ENCODE data around the gene STX8.
A peak's percentile ranks its signal among the peaks of the same experiment; 100 is the strongest.

The STX8 gene

GRCh38 chr17:9240659-9241370 is 334.8 kb downstream of the STX8 start:
- 40% methylated on average over 17 of the region's 17 CpGs for WGBS
- H2BK120ac ChIP-seq (ENCODE audit: low read depth, low read length) = peak overlapping the region; percentile 49
- no peak overlapping the region for H3K27ac ChIP-seq (ENCODE audit: low read length, poor library complexity, severe bottlenecking)
- H3K27me3 ChIP-seq (ENCODE audit: control insufficient read depth in 1 of 2, insufficient read depth in 1 of 2, low read length in 2 of 2) = no peaks in the 10 kb centered on the region
- no peak overlapping the region for H2BK5ac ChIP-seq (ENCODE audit: low read depth, low read length, poor library complexity, severe bottlenecking)
- no peaks in the 10 kb centered on the region for H3K9me3 ChIP-seq (ENCODE audit: control insufficient read depth, low read length)
- H2BK12ac ChIP-seq (ENCODE audit: low read length in 2 of 2) = peak overlapping the region; percentile 0 to 71
- no peak overlapping the region for H2AK5ac ChIP-seq (ENCODE audit: low read length, severe bottlenecking)
- H3K18ac ChIP-seq (ENCODE audit: low read depth in 1 of 2, low read length in 2 of 2) = peak overlapping the region; percentile 84 to 89
- peak; percentile 91 for DNase-seq
- H3K4ac ChIP-seq (ENCODE audit: low read depth in 1 of 2, low read length in 2 of 2) = peak overlapping the region; percentile 2 to 50
- H3K9ac ChIP-seq (ENCODE audit: low read length) = peak overlapping the region; percentile 86
- peak overlapping the region; percentile 68 for H3K4me2 ChIP-seq (ENCODE audit: low read length, poor library complexity, severe bottlenecking)
- H3K4me3 ChIP-seq (ENCODE audit: insufficient read depth in 1 of 2, low read depth in 1 of 2, low read length in 2 of 2) = peak overlapping the region in 1 of 2 experiments; percentile 64
- H4K91ac ChIP-seq (ENCODE audit: low read length) = peak overlapping the region; percentile 94
- H3K4me1 ChIP-seq (ENCODE audit: control insufficient read depth, insufficient read depth, low read depth, low read length) = peaks cover 25% of the 10 kb centered on the region
- no peak overlapping the region for H2AFZ ChIP-seq (ENCODE audit: low read depth, low read length)
- peaks cover 0 to 6% of the 10 kb centered on the region in 2 experiments for H3K36me3 ChIP-seq (ENCODE audit: control insufficient read depth in 1 of 2, insufficient read depth in 2 of 2, low read depth in 1 of 2, low read length in 2 of 2)
- peak overlapping the region; percentile 79 for H4K8ac ChIP-seq (ENCODE audit: low read length)
- peak overlapping the region; percentile 52 for H2BK15ac ChIP-seq (ENCODE audit: low read depth, poor library complexity, severe bottlenecking)
- no peaks in the 10 kb centered on the region for H3K79me1 ChIP-seq (replicated peaks; ENCODE audit: low read length, poor library complexity, severe bottlenecking)
- peak overlapping the region in 1 of 2 experiments; percentile 61 for H3K14ac ChIP-seq (ENCODE audit: low read length in 2 of 2)
- no peak overlapping the region for H3K23ac ChIP-seq (ENCODE audit: low read length in 2 of 2)

GRCh38 chr17:9239793-9240658 is 335.6 kb downstream of the STX8 start:
- Histone ChIP-seq H3K36me3 (ENCODE audit: control insufficient read depth in 1 of 2, insufficient read depth in 2 of 2, low read depth in 1 of 2, low read length in 2 of 2) (peaks cover 0 to 6% of the 10 kb centered on the region in 2 experiments), H3K27ac (ENCODE audit: low read length, poor library complexity, severe bottlenecking) (no peak overlapping the region), H2BK5ac (ENCODE audit: low read depth, low read length, poor library complexity, severe bottlenecking) (no peak overlapping the region), H2AFZ (ENCODE audit: low read depth, low read length) (peak overlapping the region; percentile 67), H3K23ac (ENCODE audit: low read length in 2 of 2) (peak overlapping the region in 1 of 2 experiments; percentile 15), H4K91ac (ENCODE audit: low read length) (peak overlapping the region; percentile 94), H3K18ac (ENCODE audit: low read depth in 1 of 2, low read length in 2 of 2) (peak overlapping the region; percentile 84 to 89), H3K9ac (ENCODE audit: low read length) (peak overlapping the region; percentile 86), H2BK120ac (ENCODE audit: low read depth, low read length) (peak overlapping the region; percentile 71), H2BK15ac (ENCODE audit: low read depth, poor library complexity, severe bottlenecking) (peak overlapping the region; percentile 70), H3K4ac (ENCODE audit: low read depth in 1 of 2, low read length in 2 of 2) (peak overlapping the region; percentile 2 to 50), H3K9me3 (ENCODE audit: control insufficient read depth, low read length) (no peaks in the 10 kb centered on the region), H3K27me3 (ENCODE audit: control insufficient read depth in 1 of 2, insufficient read depth in 1 of 2, low read length in 2 of 2) (no peaks in the 10 kb centered on the region), H2BK12ac (ENCODE audit: low read length in 2 of 2) (peak overlapping the region; percentile 0 to 23), H3K79me1 (replicated peaks; ENCODE audit: low read length, poor library complexity, severe bottlenecking) (no peaks in the 10 kb centered on the region), H4K8ac (ENCODE audit: low read length) (peak overlapping the region; percentile 79), H3K4me2 (ENCODE audit: low read length, poor library complexity, severe bottlenecking) (peak overlapping the region; percentile 73), H2AK5ac (ENCODE audit: low read length, severe bottlenecking) (no peak overlapping the region), H3K4me1 (ENCODE audit: control insufficient read depth, insufficient read depth, low read depth, low read length) (peaks cover 25% of the 10 kb centered on the region), H3K4me3 (ENCODE audit: insufficient read depth in 1 of 2, low read depth in 1 of 2, low read length in 2 of 2) (peak overlapping the region; percentile 55 to 66), H3K14ac (ENCODE audit: low read length in 2 of 2) (peak overlapping the region in 1 of 2 experiments; percentile 61)
- WGBS = 2% methylated on average over 27 of the region's 84 CpGs
- DNase-seq = peak; percentile 79

DNA sequence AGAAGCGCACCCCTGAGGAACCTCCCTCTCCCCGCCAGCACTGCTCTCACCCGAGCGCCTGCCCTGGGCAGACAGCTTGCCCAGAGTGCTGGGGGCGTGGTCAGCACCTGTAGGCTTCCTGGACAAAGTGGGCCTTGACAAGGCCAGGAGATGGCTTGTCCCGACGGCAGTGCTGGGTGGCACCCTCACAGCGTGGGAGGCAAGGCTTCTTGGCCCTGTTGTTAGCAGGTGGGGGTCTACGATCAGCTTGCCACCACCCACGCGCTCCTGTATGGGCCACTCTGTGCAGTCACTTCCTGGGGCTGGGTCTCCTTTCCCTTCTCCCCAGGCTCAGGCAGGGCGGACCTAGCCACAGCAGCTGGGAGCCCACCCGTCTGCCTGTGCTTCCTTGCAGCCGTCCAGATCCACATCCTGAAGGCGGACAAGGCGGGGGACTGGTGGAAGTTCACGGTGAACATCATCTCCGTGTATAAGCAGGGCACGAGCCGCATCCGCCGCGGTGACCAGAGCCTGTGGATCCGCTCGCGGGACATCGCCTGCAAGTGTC is 336.3 kb downstream of the STX8 start:
- peak overlapping the region; percentile 67 for H2AFZ ChIP-seq (ENCODE audit: low read depth, low read length)
- H3K79me1 ChIP-seq (replicated peaks; ENCODE audit: low read length, poor library complexity, severe bottlenecking) = no peaks in the 10 kb centered on the region
- no peak overlapping the region for H2BK15ac ChIP-seq (ENCODE audit: low read depth, poor library complexity, severe bottlenecking)
- peaks cover 25% of the 10 kb centered on the region for H3K4me1 ChIP-seq (ENCODE audit: control insufficient read depth, insufficient read depth, low read depth, low read length)
- H2AK5ac ChIP-seq (ENCODE audit: low read length, severe bottlenecking) = no peak overlapping the region
- H2BK120ac ChIP-seq (ENCODE audit: low read depth, low read length) = no peak overlapping the region
- H2BK5ac ChIP-seq (ENCODE audit: low read depth, low read length, poor library complexity, severe bottlenecking) = no peak overlapping the region
- H3K36me3 ChIP-seq (ENCODE audit: control insufficient read depth in 1 of 2, insufficient read depth in 2 of 2, low read depth in 1 of 2, low read length in 2 of 2) = peaks cover 0 to 6% of the 10 kb centered on the region in 2 experiments
- H3K27ac ChIP-seq (ENCODE audit: low read length, poor library complexity, severe bottlenecking) = no peak overlapping the region
- H3K18ac ChIP-seq (ENCODE audit: low read depth in 1 of 2, low read length in 2 of 2) = peak overlapping the region in 1 of 2 experiments; percentile 69
- H3K9me3 ChIP-seq (ENCODE audit: control insufficient read depth, low read length) = no peaks in the 10 kb centered on the region
- WGBS = 45% methylated on average over 27 of the region's 27 CpGs
- peaks cover 0 to under 1% of the 10 kb centered on the region in 2 experiments for H3K27me3 ChIP-seq (ENCODE audit: control insufficient read depth in 1 of 2, insufficient read depth in 1 of 2, low read length in 2 of 2)
- no peak overlapping the region for H4K8ac ChIP-seq (ENCODE audit: low read length)
- peak overlapping the region; percentile 73 for H3K4me2 ChIP-seq (ENCODE audit: low read length, poor library complexity, severe bottlenecking)
- H2BK12ac ChIP-seq (ENCODE audit: low read length in 2 of 2) = peak overlapping the region in 1 of 2 experiments; percentile 6
- no peak overlapping the region for H4K91ac ChIP-seq (ENCODE audit: low read length)
- peak overlapping the region in 1 of 2 experiments; percentile 15 for H3K23ac ChIP-seq (ENCODE audit: low read length in 2 of 2)
- H3K4ac ChIP-seq (ENCODE audit: low read depth in 1 of 2, low read length in 2 of 2) = no peak overlapping the region
- peak overlapping the region; percentile 42 to 66 for H3K4me3 ChIP-seq (ENCODE audit: insufficient read depth in 1 of 2, low read depth in 1 of 2, low read length in 2 of 2)
- H3K9ac ChIP-seq (ENCODE audit: low read length) = peak overlapping the region; percentile 65
- no peak for DNase-seq
- H3K14ac ChIP-seq (ENCODE audit: low read length in 2 of 2) = peak overlapping the region in 1 of 2 experiments; percentile 59

All from mesenchymal stem cell (in vitro differentiated cells and primary cell).